SH-SY5Y (cell line): ENCODE data around the gene NR4A1.

ENCODE experiments used
- GATA2 ChIP-seq: IDR thresholded peaks from 2 replicates; pipeline ENCODE4 v1.6.1; 2011; ENCODE audit warnings: mild to moderate bottlenecking, low read depth, low read length
- GATA3 ChIP-seq: IDR thresholded peaks from 2 replicates; pipeline ENCODE4 v1.6.1; 2011; ENCODE audit warnings: low read depth, mild to moderate bottlenecking, low read length, moderate library complexity

The NR4A1 gene

GRCh38 chr12:52082988-52083637, 31.9 kb downstream of the NR4A1 start:
- TF ChIP-seq GATA3 (no peak), GATA2 (no peak)

- TF ChIP-seq GATA3 (no peak), GATA2 (no peak)
Measured at GRCh38 chr12:52083638-52083996, 32.4 kb downstream of the NR4A1 start.

- TF ChIP-seq GATA2 (no peak), GATA3 (no peak)
Measured at GRCh38 chr12:52084491-52085231, 33.4 kb downstream of the NR4A1 start.

GRCh38 chr12:52085682-52086180, 34.5 kb downstream of the NR4A1 start:
- TF ChIP-seq GATA2 (no peak), GATA3 (no peak)

- TF ChIP-seq GATA3 (no peak), GATA2 (no peak)
Measured at GRCh38 chr12:52086366-52086765, 35.1 kb downstream of the NR4A1 start.

GRCh38 chr12:52086944-52087835, 35.9 kb downstream of the NR4A1 start:
- no peak for TF ChIP-seq GATA2
- no peak for TF ChIP-seq GATA3

GRCh38 chr12:52087961-52088820, 36.9 kb downstream of the NR4A1 start:
- no peak for TF ChIP-seq GATA2
- no peak for TF ChIP-seq GATA3

GRCh38 chr12:52089491-52089890, 38.2 kb downstream of the NR4A1 start:
- no peak for TF ChIP-seq GATA2
- no peak for TF ChIP-seq GATA3

GRCh38 chr12:52090291-52090690, 39.0 kb downstream of the NR4A1 start:
- TF ChIP-seq GATA3 (no peak), GATA2 (no peak)

- TF ChIP-seq GATA3 (no peak), GATA2 (no peak)
Measured at GRCh38 chr12:52091061-52091460, 39.8 kb downstream of the NR4A1 start.

GRCh38 chr12:52091869-52092268, 40.6 kb downstream of the NR4A1 start:
- no peak for TF ChIP-seq GATA3
- TF ChIP-seq GATA2: no peak

- TF ChIP-seq GATA2 (no peak), GATA3 (no peak)
Measured at GRCh38 chr12:52093346-52093745, 42.1 kb downstream of the NR4A1 start.

GRCh38 chr12:52096332-52097044, 45.2 kb downstream of the NR4A1 start:
- no peak for TF ChIP-seq GATA2
- no peak for TF ChIP-seq GATA3

GRCh38 chr12:52097045-52097666, 45.9 kb downstream of the NR4A1 start:
- TF ChIP-seq GATA3 (no peak), GATA2 (no peak)
